C4-2B (cell line): ENCODE results near the gene ALDH1A3.

Source experiments
- H3K27ac ChIP-seq: fragments of 450-650 bp; 2 replicates; pipeline ENCODE4 v1.5.1; 2017
- ZFX ChIP-seq: fragments of 450-650 bp; IDR thresholded peaks from 2 replicates; pipeline ENCODE4 v1.6.1; 2017
- TF ChIP-seq, protein P1 (sequence below): fragments of 450-650 bp; conservative IDR thresholded peaks from 2 replicates; pipeline ENCODE4 v1.5.1; 2017; ENCODE audit warnings: mild to moderate bottlenecking

ALDH1A3 gene

DNA sequence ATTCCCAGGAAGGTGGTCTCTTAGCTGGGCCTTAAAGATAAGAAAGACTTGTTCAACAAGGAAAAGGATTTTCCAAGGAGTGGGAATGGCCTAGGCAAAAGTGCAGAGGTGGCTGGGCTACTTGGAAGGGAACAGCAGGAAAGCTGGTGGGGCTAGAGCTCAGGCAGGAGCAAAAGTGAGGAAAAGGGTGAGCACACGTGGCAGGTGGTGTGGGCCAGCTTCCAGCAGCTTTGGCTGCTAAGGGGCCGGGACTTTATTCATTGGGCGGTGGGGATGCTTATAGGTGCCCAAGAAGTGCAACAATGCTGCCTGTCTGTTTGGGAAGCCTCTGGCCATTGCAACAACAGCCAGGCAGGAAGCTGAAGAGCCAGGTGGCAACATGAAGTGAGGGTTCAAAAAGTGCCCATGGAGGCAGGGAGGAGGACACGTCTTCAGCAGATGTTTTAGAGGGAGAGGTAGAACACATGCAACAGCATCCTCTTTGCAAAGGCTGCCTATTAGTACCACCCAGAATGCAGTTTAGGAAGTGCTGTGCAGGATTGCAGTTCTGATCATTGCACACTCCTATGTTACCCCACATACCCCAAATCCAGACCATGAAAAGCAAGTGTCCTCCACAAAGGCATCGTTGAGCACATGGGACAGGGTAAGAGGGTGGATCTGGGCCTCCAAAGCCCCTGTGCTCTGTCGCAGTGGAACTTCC is 13.8 kb downstream of the ALDH1A3 start:
- peak overlapping the region; percentile 75 for H3K27ac ChIP-seq
- TF ChIP-seq, protein P1, sequence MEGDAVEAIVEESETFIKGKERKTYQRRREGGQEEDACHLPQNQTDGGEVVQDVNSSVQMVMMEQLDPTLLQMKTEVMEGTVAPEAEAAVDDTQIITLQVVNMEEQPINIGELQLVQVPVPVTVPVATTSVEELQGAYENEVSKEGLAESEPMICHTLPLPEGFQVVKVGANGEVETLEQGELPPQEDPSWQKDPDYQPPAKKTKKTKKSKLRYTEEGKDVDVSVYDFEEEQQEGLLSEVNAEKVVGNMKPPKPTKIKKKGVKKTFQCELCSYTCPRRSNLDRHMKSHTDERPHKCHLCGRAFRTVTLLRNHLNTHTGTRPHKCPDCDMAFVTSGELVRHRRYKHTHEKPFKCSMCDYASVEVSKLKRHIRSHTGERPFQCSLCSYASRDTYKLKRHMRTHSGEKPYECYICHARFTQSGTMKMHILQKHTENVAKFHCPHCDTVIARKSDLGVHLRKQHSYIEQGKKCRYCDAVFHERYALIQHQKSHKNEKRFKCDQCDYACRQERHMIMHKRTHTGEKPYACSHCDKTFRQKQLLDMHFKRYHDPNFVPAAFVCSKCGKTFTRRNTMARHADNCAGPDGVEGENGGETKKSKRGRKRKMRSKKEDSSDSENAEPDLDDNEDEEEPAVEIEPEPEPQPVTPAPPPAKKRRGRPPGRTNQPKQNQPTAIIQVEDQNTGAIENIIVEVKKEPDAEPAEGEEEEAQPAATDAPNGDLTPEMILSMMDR = no peak
- no peak for TF ChIP-seq ZFX

- H3K27ac ChIP-seq = peak overlapping the region; percentile 75
- TF ChIP-seq ZFX = no peak
- TF ChIP-seq, protein P1 = no peak
Measured at GRCh38 chr15:100893964-100894295, 14.3 kb downstream of the ALDH1A3 start.

GRCh38 chr15:100895721-100896120 is 16.1 kb downstream of the ALDH1A3 start:
- TF ChIP-seq, protein P1 = no peak
- TF ChIP-seq ZFX = no peak
- H3K27ac ChIP-seq = peak overlapping the region; percentile 75

DNA sequence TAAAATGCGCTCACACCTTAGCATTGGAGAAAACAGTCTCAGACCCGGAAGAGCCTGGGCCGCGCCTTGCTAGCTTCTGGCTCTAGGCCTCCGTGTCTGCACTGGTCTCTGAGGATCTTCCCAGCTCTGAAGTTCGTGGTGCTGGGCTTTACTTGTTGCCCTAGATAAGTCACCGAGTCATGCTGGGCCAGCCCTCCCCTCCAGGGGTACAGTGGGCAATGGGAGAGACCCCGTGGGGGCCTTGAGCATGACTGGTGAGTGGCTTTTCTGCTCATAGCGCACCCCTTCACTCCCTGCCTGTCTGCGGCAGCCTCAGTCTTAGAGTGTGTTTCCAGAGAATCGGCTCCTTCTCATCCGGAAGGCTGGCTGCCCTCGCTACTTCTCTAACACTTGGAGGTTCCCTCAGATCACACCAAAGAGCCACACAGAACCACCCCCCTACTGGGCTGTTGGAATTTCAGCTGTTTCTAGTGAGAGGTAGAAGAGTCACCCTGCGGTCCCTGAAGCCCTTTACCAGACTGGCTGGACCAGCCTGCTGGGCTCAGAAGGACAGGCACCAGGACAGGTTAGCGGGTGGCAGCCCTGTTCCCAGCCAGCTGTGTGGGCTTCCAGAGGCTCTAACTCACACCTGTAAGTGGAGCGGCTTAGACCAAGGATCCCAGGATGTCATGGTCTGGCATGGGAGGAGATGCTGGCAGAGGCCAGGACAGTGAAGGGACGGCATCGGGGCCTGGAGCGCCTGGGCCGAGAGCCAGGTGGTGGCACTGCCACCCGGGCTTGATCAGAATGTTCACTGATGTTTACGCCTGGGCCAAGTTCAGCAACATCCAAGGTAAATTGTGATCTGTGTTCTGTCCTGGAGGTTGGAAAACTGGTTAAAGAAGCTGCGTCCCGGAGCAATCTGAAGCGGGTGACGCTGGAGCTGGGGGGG is 17.9 kb downstream of the ALDH1A3 start:
- H3K27ac ChIP-seq = peak overlapping the region; percentile 94
- TF ChIP-seq, protein P1 = no peak
- no peak for TF ChIP-seq ZFX

DNA sequence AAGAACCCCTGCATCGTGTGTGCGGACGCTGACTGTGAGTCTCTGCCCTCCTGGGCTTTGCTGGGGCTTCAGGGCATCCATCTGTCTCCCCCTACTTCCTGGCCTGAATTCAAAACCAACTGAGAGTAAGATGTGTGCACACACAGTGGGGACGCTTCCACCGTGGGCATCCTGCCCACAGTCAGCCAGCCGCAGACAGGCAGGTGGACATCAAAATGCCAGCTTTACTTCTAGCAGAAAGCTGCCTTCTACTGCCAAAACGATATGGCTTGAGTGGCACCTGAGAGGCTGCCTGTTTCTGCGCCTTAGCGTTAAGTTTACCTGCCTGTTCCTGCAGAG is 18.5 kb downstream of the ALDH1A3 start:
- H3K27ac ChIP-seq = peak overlapping the region; percentile 94

GRCh38 chr15:100898661-100899462 is 19.2 kb downstream of the ALDH1A3 start:
- TF ChIP-seq, protein P1 = no peak
- H3K27ac ChIP-seq = peak overlapping the region; percentile 94

More for the DNA sequence above, 18.5 kb downstream of the ALDH1A3 start:
- TF ChIP-seq, protein P1 = no peak
- TF ChIP-seq ZFX = no peak
